HG02981 (cell line): ENCODE data around the gene BCL6B.

Experiments used
- ATAC-seq: cut with Tn5 transposase; IDR thresholded peaks from one replicate; pipeline ENCODE4 v1.9.1; 2021; ENCODE audit warnings: mild to moderate bottlenecking, moderate library complexity; ENCODE audit not compliant: unreplicated experiment

Gene BCL6B

DNA sequence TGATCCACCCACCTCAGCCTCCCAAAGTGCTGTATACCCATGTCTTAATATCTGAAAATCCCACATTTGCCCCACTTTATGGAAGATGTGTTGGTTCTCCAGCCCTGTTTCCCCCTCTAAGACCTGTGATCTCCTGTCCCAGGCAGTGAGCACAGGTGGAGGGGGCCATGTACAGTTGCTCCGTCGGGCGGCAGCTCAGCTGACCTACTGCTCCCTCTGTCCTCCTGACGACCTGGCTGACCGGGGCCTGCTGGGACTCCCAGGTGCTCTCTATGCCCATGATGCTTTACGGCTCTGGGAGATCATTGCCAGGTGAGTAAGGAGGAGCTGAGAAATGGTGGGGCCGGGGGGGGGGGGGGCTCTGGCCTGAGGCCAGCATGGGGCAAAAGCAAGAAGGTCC is 17.1 kb upstream of the BCL6B start:
- ATAC-seq = no peak

- ATAC-seq = no peak
These were observed 15.7 kb upstream of the BCL6B start for GRCh38 chr17:7007143-7007542.

- no peak for ATAC-seq
These were observed 12.3 kb upstream of the BCL6B start for GRCh38 chr17:7010523-7010922.

GRCh38 chr17:7011415-7011814 is 11.4 kb upstream of the BCL6B start:
- no peak for ATAC-seq

GRCh38 chr17:7011942-7012254 is 11.0 kb upstream of the BCL6B start:
- no peak for ATAC-seq

GRCh38 chr17:7014261-7014994 is 8.4 kb upstream of the BCL6B start:
- ATAC-seq = peak; percentile 78

DNA sequence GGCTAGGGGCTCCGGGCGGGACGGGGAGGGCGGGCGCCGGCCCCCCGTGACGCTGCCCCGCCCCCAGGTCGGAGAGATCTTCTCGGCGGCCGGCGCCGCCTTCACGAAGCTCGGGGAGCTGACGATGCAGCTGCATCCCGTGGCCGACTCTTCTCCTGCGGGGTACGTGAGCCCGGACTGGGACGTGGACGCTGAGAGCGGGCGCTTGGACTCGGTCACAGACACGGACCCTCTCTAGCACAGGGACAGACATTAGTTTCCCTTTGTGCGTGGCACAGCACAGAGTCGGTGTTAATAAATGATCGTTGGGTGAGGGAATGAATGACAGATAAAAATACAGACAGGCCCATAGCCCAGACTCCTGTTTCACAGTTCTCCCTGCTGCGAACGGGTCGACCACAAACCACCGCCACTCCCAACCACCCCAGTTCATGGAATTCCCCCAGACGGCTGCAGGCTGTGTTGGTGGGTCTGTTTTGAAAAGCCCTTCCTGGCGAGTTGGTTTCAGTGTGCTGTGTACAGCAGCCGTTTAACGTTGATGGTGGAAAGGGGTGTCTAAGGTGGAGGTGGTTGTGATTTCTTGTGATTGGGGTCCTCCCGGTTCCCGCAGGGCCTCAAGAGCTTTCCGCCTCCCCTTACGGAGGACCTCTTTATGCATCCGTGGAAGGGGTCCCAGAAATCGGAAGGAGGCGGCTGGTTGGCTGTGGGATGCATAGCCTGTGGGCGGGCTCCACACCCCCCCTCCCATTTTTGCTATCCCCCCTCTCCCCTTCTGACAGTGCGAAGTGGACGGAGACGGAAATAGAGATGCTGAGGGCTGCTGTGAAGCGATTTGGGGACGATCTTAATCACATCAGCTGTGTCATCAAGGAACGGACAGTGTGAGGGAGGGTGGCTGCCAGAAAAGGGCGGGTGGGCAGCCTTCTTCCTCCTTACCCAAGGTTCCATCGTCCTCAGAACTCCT is 7.6 kb upstream of the BCL6B start:
- peak; percentile 11 for ATAC-seq

DNA sequence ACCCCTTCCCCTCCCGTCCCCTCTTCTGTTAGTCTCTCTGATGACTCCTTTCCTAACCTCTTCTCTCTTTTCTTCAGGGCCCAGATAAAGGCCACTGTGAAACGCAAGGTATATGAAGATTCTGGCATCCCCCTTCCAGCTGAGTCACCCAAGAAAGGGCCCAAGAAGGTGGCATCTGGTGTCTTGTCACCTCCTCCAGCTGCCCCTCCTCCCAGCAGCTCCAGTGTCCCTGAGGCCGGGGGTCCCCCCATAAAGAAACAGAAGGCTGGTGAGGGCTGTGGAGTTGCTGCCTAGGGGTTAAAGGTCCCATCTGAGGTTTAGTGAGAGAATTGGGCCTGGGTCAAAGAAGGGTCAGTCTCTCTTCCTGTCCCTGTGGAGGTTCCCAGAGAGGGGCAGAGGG is 6.4 kb upstream of the BCL6B start:
- ATAC-seq = no peak

GRCh38 chr17:7016886-7017826 is 5.7 kb upstream of the BCL6B start:
- no peak for ATAC-seq

DNA sequence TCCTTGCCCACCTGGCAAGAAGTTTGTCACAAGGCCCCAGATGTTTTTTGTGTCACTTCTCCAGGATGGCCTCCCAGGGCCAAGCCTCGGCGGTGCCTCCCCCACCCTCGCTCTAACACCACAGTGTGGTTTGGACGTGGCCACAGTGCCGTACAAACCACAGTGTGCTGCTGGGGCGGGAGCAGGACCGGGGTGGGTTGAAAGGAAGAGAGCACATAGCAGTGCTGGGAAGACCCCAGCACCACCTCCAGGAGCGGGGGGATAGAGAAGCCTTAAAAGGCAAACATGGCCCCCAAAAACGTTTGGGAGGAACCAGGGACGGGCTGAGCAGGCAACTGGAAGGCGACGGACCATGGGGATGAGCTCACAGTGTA is 5.0 kb upstream of the BCL6B start:
- no peak for ATAC-seq

- no peak for ATAC-seq
These were observed 4.4 kb upstream of the BCL6B start for GRCh38 chr17:7018331-7018964.

DNA sequence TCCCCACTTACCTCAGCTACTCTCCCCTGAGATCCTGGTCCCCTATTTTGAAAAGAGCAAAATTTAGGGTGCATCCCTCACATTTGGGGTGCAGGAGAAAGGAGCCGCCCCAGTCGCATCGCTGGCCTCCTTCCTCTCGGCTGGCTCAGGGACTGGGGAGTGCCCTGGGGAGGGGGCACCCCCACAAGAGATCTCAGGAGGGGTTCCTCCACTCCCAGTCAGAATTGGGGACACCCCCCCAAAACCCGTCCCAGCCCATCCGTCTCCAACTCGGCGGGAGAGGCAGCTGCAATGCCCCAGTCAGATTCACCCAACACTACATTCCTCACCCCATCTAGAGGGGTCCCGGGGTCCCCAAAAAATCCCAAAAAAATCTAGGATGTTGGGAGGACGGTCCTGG is 3.5 kb upstream of the BCL6B start:
- ATAC-seq = no peak

DNA sequence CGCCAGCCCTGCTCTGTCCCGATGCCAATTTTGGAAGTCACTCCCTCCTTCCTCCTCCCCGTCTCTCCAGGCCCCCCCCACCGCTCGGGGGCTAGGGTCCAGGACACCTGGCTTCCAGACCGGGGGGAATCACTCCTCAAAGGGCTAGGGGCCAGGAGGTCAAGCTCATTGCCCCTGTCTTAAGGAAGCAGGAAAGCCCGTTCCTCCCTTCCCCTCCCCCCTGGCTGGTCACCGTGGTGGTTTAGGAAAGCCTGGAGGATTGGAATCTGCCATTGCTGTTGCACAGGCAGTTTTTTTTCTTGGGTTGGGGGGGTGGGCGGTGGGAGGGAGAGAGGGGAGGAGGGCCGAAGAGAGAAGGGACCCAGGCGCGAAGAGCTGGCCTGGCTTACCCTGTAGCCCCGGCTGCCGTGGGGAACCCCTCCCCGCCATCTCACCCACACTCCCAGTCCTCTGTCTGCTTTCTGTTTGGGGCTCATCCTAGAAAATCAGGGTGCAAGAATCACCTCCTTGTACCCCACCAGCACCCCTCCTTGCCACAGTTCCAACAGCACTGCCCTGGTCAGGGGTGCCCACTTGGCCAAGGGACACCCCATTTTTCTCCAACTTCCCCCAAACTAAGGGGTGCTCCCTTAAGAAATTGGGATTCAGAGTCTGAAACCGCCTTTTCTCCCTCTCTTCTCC is 2.9 kb upstream of the BCL6B start:
- ATAC-seq = no peak

GRCh38 chr17:7020894-7021664 is 1.8 kb upstream of the BCL6B start:
- ATAC-seq = no peak

- ATAC-seq = peak; percentile 63
These were observed 664 bp upstream of the BCL6B start for GRCh38 chr17:7021993-7022778.

- ATAC-seq = peak; percentile 37
These were observed 939 bp downstream of the BCL6B start for GRCh38 chr17:7023576-7024401.

DNA sequence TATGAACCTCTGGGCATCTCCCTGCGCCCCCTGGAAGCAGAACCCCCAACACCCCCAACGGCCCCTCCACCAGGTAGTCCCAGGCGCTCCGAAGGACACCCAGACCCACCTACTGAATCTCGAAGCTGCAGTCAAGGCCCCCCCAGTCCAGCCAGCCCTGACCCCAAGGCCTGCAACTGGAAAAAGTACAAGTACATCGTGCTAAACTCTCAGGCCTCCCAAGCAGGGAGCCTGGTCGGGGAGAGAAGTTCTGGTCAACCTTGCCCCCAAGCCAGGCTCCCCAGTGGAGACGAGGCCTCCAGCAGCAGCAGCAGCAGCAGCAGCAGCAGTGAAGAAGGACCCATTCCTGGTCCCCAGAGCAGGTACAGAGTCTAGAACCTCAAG is 1.5 kb downstream of the BCL6B start:
- ATAC-seq = no peak

- no peak for ATAC-seq
These were observed 2.4 kb downstream of the BCL6B start for GRCh38 chr17:7025245-7025644.
